ENCODE results near the gene BRPF3.

Gene BRPF3

GRCh38 chr6:36268478-36269275 lies 72.1 kb downstream of the BRPF3 start:
- no peak for DNase-seq (ENCODE audit: low read depth, low spot score)

- no peak for DNase-seq (ENCODE audit: low read depth, low spot score)
These were observed 73.5 kb downstream of the BRPF3 start, which contains the start of gene PNPLA1 for GRCh38 chr6:36269834-36270705. Gene PNPLA1 (plus strand): TSS chr6:36270060. CDS start chr6:36270460, 400 bp downstream.

- no peak for DNase-seq (ENCODE audit: low read depth, low spot score)
These were observed 75.7 kb downstream of the BRPF3 start for GRCh38 chr6:36272234-36272633.

- DNase-seq (ENCODE audit: low read depth, low spot score): no peak
These were observed 76.5 kb downstream of the BRPF3 start for GRCh38 chr6:36273067-36273466.

GRCh38 chr6:36273802-36274514 lies 77.4 kb downstream of the BRPF3 start:
- DNase-seq (ENCODE audit: low read depth, low spot score): no peak

- DNase-seq (ENCODE audit: low read depth, low spot score): no peak
These were observed 80.3 kb downstream of the BRPF3 start for GRCh38 chr6:36276581-36277536.

- DNase-seq (ENCODE audit: low read depth, low spot score): no peak
These were observed 81.5 kb downstream of the BRPF3 start for GRCh38 chr6:36277946-36278470.

- no peak for DNase-seq (ENCODE audit: low read depth, low spot score)
These were observed 83.9 kb downstream of the BRPF3 start for GRCh38 chr6:36280467-36280866.

- no peak for DNase-seq (ENCODE audit: low read depth, low spot score)
These were observed 84.4 kb downstream of the BRPF3 start for GRCh38 chr6:36280983-36281382.
